DOHH2 (cell line): ENCODE results near the gene ENOPH1.
"Not testable (repeated sequence)": the region's sequence is repeated elsewhere in the genome, so short reads cannot be mapped to it uniquely, and the experiment has no call there.

Experiments used
- H3F3A ChIP-seq: fragments of 200-600 bp; sonication (generic), shearing (Covaris generic); 2 replicates; pipeline ENCODE4 v1.6.0; 2016; ENCODE audit warnings: antibody characterized with exemption, mild to moderate bottlenecking; ENCODE audit not compliant: control insufficient read depth, insufficient read depth
- H3K27ac ChIP-seq: fragments of 200-600 bp; sonication (generic); 2 replicates; pipeline ENCODE4 v1.5.1; 2014; ENCODE audit warnings: low read depth, mild to moderate bottlenecking, low read length, moderate library complexity
- H3K27me3 ChIP-seq: fragments of 200-600 bp; sonication (generic); 2 replicates; pipeline ENCODE4 v1.6.1; 2014; ENCODE audit warnings: mild to moderate bottlenecking, low read length, mixed read lengths; ENCODE audit not compliant: control insufficient read depth
- H3K36me3 ChIP-seq: fragments of 200-600 bp; sonication (generic); 2 replicates; pipeline ENCODE4 v1.6.1; 2014; ENCODE audit warnings: mild to moderate bottlenecking, low read length, moderate library complexity, mixed read lengths; ENCODE audit not compliant: control insufficient read depth
- H3K4me1 ChIP-seq: fragments of 200-600 bp; sonication (generic); 2 replicates; pipeline ENCODE4 v1.6.1; 2014; ENCODE audit warnings: mild to moderate bottlenecking, low read length, mixed read lengths; ENCODE audit not compliant: control insufficient read depth
- H3K4me2 ChIP-seq: fragments of 200-600 bp; sonication (generic); 2 replicates; pipeline ENCODE4 v1.6.0; 2014; ENCODE audit warnings: mild to moderate bottlenecking, low read length, moderate library complexity
- H3K4me3 ChIP-seq: fragments of 200-600 bp; sonication (generic); 2 replicates; pipeline ENCODE4 v1.5.1; 2014; ENCODE audit warnings: mild to moderate bottlenecking, low read length, mixed read lengths
- H3K79me2 ChIP-seq: fragments of 200-600 bp; sonication (generic); 2 replicates; pipeline ENCODE4 v1.6.1; 2014; ENCODE audit warnings: mild to moderate bottlenecking, low read length, mixed read lengths; ENCODE audit not compliant: control insufficient read depth
- H3K9me2 ChIP-seq: fragments of 200-600 bp; sonication (generic); replicated peaks from 2 replicates; pipeline ENCODE4 v1.6.1; 2014; ENCODE audit warnings: mild to moderate bottlenecking, low read length, mixed read lengths; ENCODE audit not compliant: control insufficient read depth
- H3K9me3 ChIP-seq: fragments of 200-600 bp; sonication (generic); 2 replicates; pipeline ENCODE4 v1.6.1; 2014; ENCODE audit warnings: antibody characterized with exemption, low read length, mixed read lengths; ENCODE audit not compliant: control insufficient read depth, insufficient read depth
- H4K20me1 ChIP-seq: fragments of 200-600 bp; sonication (generic); 2 replicates; pipeline ENCODE4 v1.6.0; 2014; ENCODE audit warnings: low read depth, mild to moderate bottlenecking, antibody characterized with exemption, low read length, moderate library complexity; ENCODE audit not compliant: control insufficient read depth, insufficient read depth
- CTCF ChIP-seq: fragments of 200-600 bp; sonication (generic); IDR thresholded peaks from one replicate; pipeline ENCODE4 v1.5.1; 2014; ENCODE audit warnings: antibody characterized with exemption, mild to moderate bottlenecking, low read depth, low read length; ENCODE audit not compliant: poor library complexity, severe bottlenecking
- EZH2phosphoT487 ChIP-seq: fragments of 200-600 bp; sonication (generic); IDR thresholded peaks from 2 replicates; pipeline ENCODE4 v1.6.1; 2017; ENCODE audit warnings: borderline replicate concordance, mild to moderate bottlenecking, antibody characterized with exemption, low read length, moderate library complexity, mixed read lengths

Gene ENOPH1

GRCh38 chr4:82381661-82382296 lies 48.6 kb upstream of the ENOPH1 start:
- Histone ChIP-seq H3K4me1 (no peaks in the 10 kb centered on the region), H3K9me2 (no peaks in the 10 kb centered on the region), H3K4me2 (no peak overlapping the region), H3F3A (no peaks in the 10 kb centered on the region), H3K27ac (no peak overlapping the region), H4K20me1 (no peaks in the 10 kb centered on the region), H3K36me3 (no peaks in the 10 kb centered on the region), H3K79me2 (no peaks in the 10 kb centered on the region), H3K27me3 (peaks cover 4% of the 10 kb centered on the region; the same call in 1 of the 2 replicates), H3K4me3 (no peak overlapping the region), H3K9me3 (peaks cover 16% of the 10 kb centered on the region; the same call in 1 of the 2 replicates)
- TF ChIP-seq EZH2phosphoT487 (no peak), CTCF (no peak)

- TF ChIP-seq EZH2phosphoT487: no peak
- Histone ChIP-seq H3K27me3 (peaks cover 4% of the 10 kb centered on the region; the same call in 1 of the 2 replicates), H3K9me3 (peaks cover 16% of the 10 kb centered on the region; the same call in 1 of the 2 replicates), H3K9me2 (no peaks in the 10 kb centered on the region), H3K27ac (no peak overlapping the region), H3K4me1 (no peaks in the 10 kb centered on the region), H3K36me3 (no peaks in the 10 kb centered on the region), H3K4me3 (no peak overlapping the region), H3K4me2 (no peak overlapping the region), H3K79me2 (no peaks in the 10 kb centered on the region), H3F3A (no peaks in the 10 kb centered on the region), H4K20me1 (no peaks in the 10 kb centered on the region)
Observed at GRCh38 chr4:82382751-82383150, 47.6 kb upstream of the ENOPH1 start.

DNA sequence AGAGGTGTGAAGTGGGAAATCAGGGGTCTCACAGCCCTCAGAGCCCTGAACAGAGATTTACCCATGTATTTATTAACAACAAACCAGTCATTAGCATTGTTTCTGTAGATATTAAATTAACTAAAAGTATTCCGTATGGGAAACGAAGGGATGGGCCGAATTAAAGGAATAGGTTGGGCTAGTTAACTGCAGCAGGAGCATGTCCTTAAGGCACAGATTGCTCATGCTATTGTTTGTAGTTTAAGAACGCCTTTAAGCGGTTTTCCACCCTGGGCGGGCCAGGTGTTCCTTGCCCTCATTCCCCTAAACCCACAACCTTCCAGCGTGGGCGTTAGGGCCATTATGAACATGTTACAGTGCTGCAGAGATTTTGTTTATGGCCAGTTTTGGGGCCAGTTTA lies 44.1 kb upstream of the ENOPH1 start:
- not testable (repeated sequence) for H3K4me2 ChIP-seq, H3K9me3 ChIP-seq, H3K36me3 ChIP-seq, H4K20me1 ChIP-seq, H3K4me1 ChIP-seq, H3K4me3 ChIP-seq, H3F3A ChIP-seq, H3K79me2 ChIP-seq, H3K27me3 ChIP-seq, H3K9me2 ChIP-seq, H3K27ac ChIP-seq

GRCh38 chr4:82388405-82388804 lies 42.0 kb upstream of the ENOPH1 start:
- H3K27me3 ChIP-seq: peaks cover 4% of the 10 kb centered on the region; the same call in 1 of the 2 replicates
- H3K4me2 ChIP-seq: no peak overlapping the region

DNA sequence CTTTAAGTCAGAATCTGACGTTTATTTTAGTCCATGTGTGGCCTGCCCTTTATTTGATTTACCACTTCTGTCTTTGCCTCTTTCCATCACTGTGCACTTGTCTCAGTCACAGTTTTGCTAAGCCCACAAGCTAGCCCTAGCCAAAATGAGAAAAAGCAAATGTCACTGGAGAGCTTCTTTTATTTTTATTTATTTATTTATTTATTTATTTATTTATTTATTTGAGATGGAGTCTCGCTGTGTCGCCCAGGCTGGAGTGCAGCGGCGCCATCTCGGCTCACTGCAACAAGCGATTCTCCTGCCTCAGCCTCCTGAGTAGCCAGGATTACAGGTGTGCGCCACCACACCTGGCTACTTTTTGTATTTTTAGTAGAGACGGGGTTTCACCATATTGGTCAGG lies 40.3 kb upstream of the ENOPH1 start:
- H3K9me3 ChIP-seq, H3K4me3 ChIP-seq, H3K4me2 ChIP-seq, H3K27me3 ChIP-seq, H3K79me2 ChIP-seq, H3K27ac ChIP-seq, H4K20me1 ChIP-seq, H3K9me2 ChIP-seq, H3K36me3 ChIP-seq, H3F3A ChIP-seq, H3K4me1 ChIP-seq: not testable (repeated sequence)

More at GRCh38 chr4:82388405-82388804, 42.0 kb upstream of the ENOPH1 start:
- no peaks in the 10 kb centered on the region for H3K36me3 ChIP-seq
- no peaks in the 10 kb centered on the region for H4K20me1 ChIP-seq
- no peaks in the 10 kb centered on the region for H3K9me3 ChIP-seq
- H3F3A ChIP-seq: no peaks in the 10 kb centered on the region
- H3K4me3 ChIP-seq: no peak overlapping the region
- no peaks in the 10 kb centered on the region for H3K4me1 ChIP-seq
- H3K9me2 ChIP-seq: no peaks in the 10 kb centered on the region
- no peak overlapping the region for H3K27ac ChIP-seq
- H3K79me2 ChIP-seq: no peaks in the 10 kb centered on the region
- TF ChIP-seq CTCF (peak; percentile 51), EZH2phosphoT487 (no peak)
